ENCODE data around the gene SLC6A12. TPM values are rescaled to one million over a fixed set of nuclear protein-coding genes. Genes with fewer than 3 reads are reported as not detected.

Gene SLC6A12
- total RNA-seq, 4 donors from 2014 or later = 0.28 to 2.4 TPM; not detected in 2

- H3K4me3 ChIP-seq = no peak overlapping the region
- DNase-seq = peak in 1 of 2 donors; percentile 8
- no peaks in the 10 kb centered on the region for H3K4me1 ChIP-seq
- H3K27ac ChIP-seq = no peak overlapping the region
- intact Hi-C loops (cut with DNase I; ENCODE audit: low total_unique reads) = no loop called here
- no peaks in the 10 kb centered on the region for H3K36me3 ChIP-seq
- H3K9me3 ChIP-seq = no peaks in the 10 kb centered on the region
- TF ChIP-seq CTCF (IDR thresholded peaks at IDR 0.05) (no peak), POLR2A (IDR thresholded peaks at IDR 0.05) (no peak)
- H3K27me3 ChIP-seq = no peaks in the 10 kb centered on the region
These were observed 12.4 kb upstream of the SLC6A12 start for GRCh38 chr12:226401-226800.

- H3K36me3 ChIP-seq = no peaks in the 10 kb centered on the region
- H3K27ac ChIP-seq = no peak overlapping the region
- H3K9me3 ChIP-seq = no peaks in the 10 kb centered on the region
- TF ChIP-seq POLR2A (IDR thresholded peaks at IDR 0.05) = no peak
- no peak for TF ChIP-seq CTCF (IDR thresholded peaks at IDR 0.05)
- DNase-seq = no peak
- H3K4me3 ChIP-seq = no peak overlapping the region
- intact Hi-C loops (cut with DNase I; ENCODE audit: low total_unique reads) = no loop called here
- H3K27me3 ChIP-seq = no peaks in the 10 kb centered on the region
- H3K4me1 ChIP-seq = no peaks in the 10 kb centered on the region
These were observed 11.1 kb upstream of the SLC6A12 start for GRCh38 chr12:225012-225411.

GRCh38 chr12:224330-224729, 10.4 kb upstream of the SLC6A12 start:
- Histone ChIP-seq H3K4me3 (no peak overlapping the region), H3K27ac (no peak overlapping the region), H3K36me3 (no peaks in the 10 kb centered on the region), H3K9me3 (no peaks in the 10 kb centered on the region), H3K4me1 (no peaks in the 10 kb centered on the region), H3K27me3 (no peaks in the 10 kb centered on the region)
- intact Hi-C loops (cut with DNase I; ENCODE audit: low total_unique reads) = no loop called here
- no peak for TF ChIP-seq CTCF (IDR thresholded peaks at IDR 0.05)
- no peak for TF ChIP-seq POLR2A (IDR thresholded peaks at IDR 0.05)
- DNase-seq = no peak

- Histone ChIP-seq H3K27me3 (no peaks in the 10 kb centered on the region), H3K4me1 (no peaks in the 10 kb centered on the region), H3K9me3 (no peaks in the 10 kb centered on the region), H3K36me3 (no peaks in the 10 kb centered on the region), H3K4me3 (no peak overlapping the region), H3K27ac (no peak overlapping the region)
- no peak for DNase-seq
- intact Hi-C loops (cut with DNase I; ENCODE audit: low total_unique reads) = no loop called here
- TF ChIP-seq POLR2A (IDR thresholded peaks at IDR 0.05) = no peak
- no peak for TF ChIP-seq CTCF (IDR thresholded peaks at IDR 0.05)
These were observed 9.9 kb upstream of the SLC6A12 start for GRCh38 chr12:223841-224240.

- no peaks in the 10 kb centered on the region for H3K27me3 ChIP-seq
- no peaks in the 10 kb centered on the region for H3K9me3 ChIP-seq
- H3K27ac ChIP-seq = no peak overlapping the region
- H3K4me1 ChIP-seq = no peaks in the 10 kb centered on the region
- DNase-seq = no peak
- no peak overlapping the region for H3K4me3 ChIP-seq
- TF ChIP-seq CTCF (IDR thresholded peaks at IDR 0.05) (no peak), POLR2A (IDR thresholded peaks at IDR 0.05) (no peak)
- no peaks in the 10 kb centered on the region for H3K36me3 ChIP-seq
- intact Hi-C loops (cut with DNase I; ENCODE audit: low total_unique reads) = no loop called here
These were observed 7.8 kb upstream of the SLC6A12 start for GRCh38 chr12:221736-222135.

Measured in uterus (tissue), 4 donors.